Measurements from ENCODE around the gene NPPC. TPM values are rescaled to one million over a fixed set of nuclear protein-coding genes. Genes with fewer than 3 reads are reported as not detected.
A peak's percentile ranks its signal among the peaks of the same experiment; 100 is the strongest.

The NPPC gene, protein sequence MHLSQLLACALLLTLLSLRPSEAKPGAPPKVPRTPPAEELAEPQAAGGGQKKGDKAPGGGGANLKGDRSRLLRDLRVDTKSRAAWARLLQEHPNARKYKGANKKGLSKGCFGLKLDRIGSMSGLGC
- total RNA-seq = under 1 TPM in 1 of 5 experiments, not detected in 4; 0.58 TPM
- not detected for polyA plus RNA-seq
- not detected for total RNA-seq

DNA sequence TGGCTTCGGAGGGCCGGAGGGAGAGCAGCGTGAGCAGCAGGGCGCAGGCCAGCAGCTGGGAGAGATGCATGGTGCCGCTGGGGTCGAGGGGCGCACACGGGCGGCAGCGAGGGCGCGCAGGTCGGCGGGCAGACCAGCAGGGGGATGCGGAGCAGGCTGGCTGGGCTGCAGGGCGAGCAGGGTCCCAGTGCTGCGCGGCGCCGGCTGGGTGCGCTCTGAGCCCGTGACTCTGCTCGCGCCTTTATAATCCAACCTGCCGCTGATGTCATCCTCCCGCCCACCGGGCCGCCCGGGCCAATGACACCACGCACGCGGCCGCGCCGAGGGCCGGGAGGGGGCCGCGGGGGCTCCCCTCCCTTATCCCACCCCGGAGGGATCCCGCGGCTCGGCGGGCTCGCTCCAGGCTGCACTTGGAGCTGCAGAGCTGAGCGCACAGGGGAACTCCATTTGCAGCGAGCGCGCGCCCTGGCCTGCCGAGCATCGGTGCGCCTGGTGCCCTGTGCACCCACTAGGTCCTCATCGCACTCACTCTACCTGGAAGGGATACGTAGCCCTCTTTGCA, at the start of gene NPPC:
Gene NPPC, minus strand, starts transcription at position 217 of the 562 bp plus-strand sequence. Its CDS starts 147 bp downstream, at position 70.
- no peaks in the 10 kb centered on the region for H3K9me3 Mint-ChIP-seq
- CTCF ChIA-PET = interaction anchor here (1.1 to 1.8 kb wide), 3 partner anchors 20 to 401 kb away, joined by 3 to 5 read pairs (median 5); no protein-coding TSS in a partner anchor
- ATAC-seq (peak; percentile 72), DNase-seq (peak; percentile 26 to 72 (median 48))
- POLR2A ChIA-PET = no interaction called here
- intact Hi-C loops (cut with micrococcal nuclease) = loop anchor here in 1 of 2 donors (1.0 to 10.0 kb wide), 3 partner anchors 304 to 599 kb away; partner anchors contain the start of genes CHRND and PRSS56
- Histone ChIP-seq H3K9me3 (ENCODE audit: control insufficient read depth in 2 of 3, low read length in 3 of 3) (no peaks in the 10 kb centered on the region), H3K4me3 (ENCODE audit: low read length) (peak within 1 kb of the TSS; percentile 30), H3K4me1 (ENCODE audit: control insufficient read depth in 2 of 2, insufficient read depth in 2 of 2, low read length in 2 of 2) (peaks cover 4 to 16% of the 10 kb centered on the region in 2 donors), H3K27ac (ENCODE audit: low read depth, low read length) (no peak within 1 kb of the TSS), H3K36me3 (ENCODE audit: control insufficient read depth in 2 of 3, insufficient read depth in 3 of 3, low read length in 3 of 3) (no peaks in the 10 kb centered on the region), H3K27me3 (ENCODE audit: control insufficient read depth in 2 of 2, insufficient read depth in 2 of 2, low read length in 2 of 2) (peaks cover 0 to 9% of the 10 kb centered on the region in 2 donors)
- H3K27me3 Mint-ChIP-seq = peaks cover 39 to 59% (median 40%) of the 10 kb centered on the region in 5 donors
- no peaks in the 10 kb centered on the region for H3K36me3 Mint-ChIP-seq
- H3K4me1 Mint-ChIP-seq = peaks cover 0 to 20% (median 6%) of the 10 kb centered on the region in 7 donors
- no peak within 1 kb of the TSS for H3K27ac Mint-ChIP-seq
- peak within 1 kb of the TSS; percentile 62 to 82 (median 75) for H3K4me3 Mint-ChIP-seq

DNA sequence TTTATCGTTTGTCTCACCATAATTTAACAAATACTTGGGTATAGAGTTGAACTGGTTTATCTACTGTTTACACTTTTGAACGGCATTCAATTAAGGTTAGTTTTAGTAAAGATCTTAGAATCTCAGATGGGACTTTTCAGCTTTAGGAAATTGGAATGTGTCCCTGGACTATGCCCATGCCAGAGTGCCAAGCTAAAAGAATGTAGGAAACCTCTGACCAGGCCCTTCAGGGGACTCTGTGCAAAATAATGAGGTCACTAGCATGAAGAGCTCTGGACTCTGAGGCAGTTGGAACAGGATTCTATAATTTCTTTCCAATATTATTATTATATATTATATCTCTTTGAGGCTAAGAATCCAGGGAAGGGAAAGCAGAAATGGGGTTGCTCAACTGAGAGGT, 48.8 kb upstream of the NPPC start:
- POLR2A ChIA-PET = no interaction called here
- H3K27ac Mint-ChIP-seq = no peak overlapping the region
- no peak overlapping the region for H3K4me3 Mint-ChIP-seq
- Histone ChIP-seq H3K27me3 (ENCODE audit: control insufficient read depth in 2 of 2, insufficient read depth in 2 of 2, low read length in 2 of 2) (no peaks in the 10 kb centered on the region), H3K9me3 (ENCODE audit: control insufficient read depth in 2 of 3, low read length in 3 of 3) (no peaks in the 10 kb centered on the region), H3K27ac (ENCODE audit: low read depth, low read length) (no peak overlapping the region), H3K36me3 (ENCODE audit: control insufficient read depth in 2 of 3, insufficient read depth in 3 of 3, low read length in 3 of 3) (no peaks in the 10 kb centered on the region), H3K4me3 (ENCODE audit: low read length) (no peak overlapping the region), H3K4me1 (ENCODE audit: control insufficient read depth in 2 of 2, insufficient read depth in 2 of 2, low read length in 2 of 2) (peaks cover 0 to 2% of the 10 kb centered on the region in 2 donors)
- CTCF ChIA-PET = no interaction called here
- ATAC-seq (no peak), DNase-seq (no peak)
- intact Hi-C loops (cut with micrococcal nuclease) = no loop called here
- H3K27me3 Mint-ChIP-seq = no peaks in the 10 kb centered on the region
- H3K4me1 Mint-ChIP-seq = peaks cover 0 to 30% (median 20%) of the 10 kb centered on the region in 7 donors
- H3K9me3 Mint-ChIP-seq = peaks cover 0 to 1% (median 0%) of the 10 kb centered on the region in 11 donors
- H3K36me3 Mint-ChIP-seq = peaks cover 2 to 28% (median 12%) of the 10 kb centered on the region in 5 donors

DNA sequence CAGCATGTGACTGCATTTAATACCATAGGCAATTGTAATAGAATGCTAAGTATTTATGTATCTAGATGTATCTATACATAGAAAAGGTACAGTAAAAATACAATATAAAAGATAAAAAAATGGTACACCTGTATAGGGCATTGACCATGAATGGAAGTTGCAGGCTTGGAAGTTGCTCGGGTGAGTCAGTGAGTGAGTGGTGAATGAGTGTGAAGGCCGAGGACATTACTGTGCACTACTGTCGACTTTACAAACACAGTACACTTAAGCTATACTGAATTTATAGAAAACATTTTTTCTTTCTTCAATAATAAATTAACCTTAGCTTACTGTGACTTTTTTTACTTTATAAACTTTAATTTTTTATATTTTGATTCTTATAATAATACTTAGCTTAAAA, 44.3 kb upstream of the NPPC start:
- Mint-ChIP-seq H3K4me3 (no peak overlapping the region), H3K36me3 (peaks cover 4 to 24% (median 13%) of the 10 kb centered on the region in 5 donors), H3K9me3 (peaks cover 0 to 5% (median 0%) of the 10 kb centered on the region in 11 donors), H3K27me3 (no peaks in the 10 kb centered on the region), H3K4me1 (peaks cover 7 to 35% (median 21%) of the 10 kb centered on the region in 7 donors), H3K27ac (no peak overlapping the region)
- no peaks in the 10 kb centered on the region for H3K36me3 ChIP-seq (ENCODE audit: control insufficient read depth in 2 of 3, insufficient read depth in 3 of 3, low read length in 3 of 3)
- ChIA-PET POLR2A (no interaction called here), CTCF (no interaction called here)
- ATAC-seq = no peak
- H3K4me3 ChIP-seq (ENCODE audit: low read length) = no peak overlapping the region
- H3K27me3 ChIP-seq (ENCODE audit: control insufficient read depth in 2 of 2, insufficient read depth in 2 of 2, low read length in 2 of 2) = no peaks in the 10 kb centered on the region
- H3K9me3 ChIP-seq (ENCODE audit: control insufficient read depth in 2 of 3, low read length in 3 of 3) = no peaks in the 10 kb centered on the region
- no peak for DNase-seq
- peaks cover 2 to 6% of the 10 kb centered on the region in 2 donors for H3K4me1 ChIP-seq (ENCODE audit: control insufficient read depth in 2 of 2, insufficient read depth in 2 of 2, low read length in 2 of 2)
- H3K27ac ChIP-seq (ENCODE audit: low read depth, low read length) = no peak overlapping the region
- intact Hi-C loops (cut with micrococcal nuclease) = no loop called here

DNA sequence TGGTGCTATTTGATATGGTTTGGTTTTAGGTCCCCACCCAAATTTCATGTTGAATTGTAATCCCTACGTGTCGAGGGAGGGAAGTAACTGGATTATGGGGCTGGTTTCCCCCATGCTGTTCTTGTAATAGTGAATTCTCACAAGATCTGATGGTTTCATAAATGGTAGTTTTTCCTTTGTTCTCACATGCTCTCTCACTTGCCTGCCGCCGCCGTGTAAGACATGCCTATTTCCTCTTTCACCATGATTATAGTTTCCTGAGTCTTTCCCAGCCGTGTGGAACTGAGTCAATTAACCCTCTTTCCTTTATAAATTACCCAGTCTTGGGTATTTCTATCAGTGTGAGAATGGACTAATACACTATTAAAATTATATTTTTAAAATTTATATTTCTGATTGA, 42.6 kb upstream of the NPPC start:
- peaks cover 15 to 52% (median 37%) of the 10 kb centered on the region in 7 donors for H3K4me1 Mint-ChIP-seq

DNA sequence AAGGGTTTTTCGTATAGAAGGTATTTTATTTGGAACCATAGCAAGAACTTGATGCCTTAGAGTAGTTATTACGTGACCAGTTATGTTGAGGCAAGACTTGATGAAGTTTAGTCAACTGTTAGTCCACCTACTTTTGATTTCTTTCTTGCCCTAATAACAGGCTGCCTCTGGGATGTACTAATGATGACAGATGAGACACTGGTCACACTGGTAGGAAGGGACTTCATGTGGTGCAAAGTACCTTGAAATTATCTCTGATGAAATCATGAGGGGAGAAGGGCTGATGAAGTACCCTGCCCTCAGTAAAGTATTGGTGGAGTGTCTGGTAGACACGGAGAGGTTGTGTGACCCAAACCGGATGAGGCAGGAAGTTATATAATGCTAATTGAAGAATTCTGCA, 40.7 kb upstream of the NPPC start:
- peak overlapping the region in 5 of 9 donors; percentile 28 to 84 (median 37) for H3K27ac Mint-ChIP-seq
- ChIA-PET POLR2A (no interaction called here), CTCF (no interaction called here)
- peaks cover 3 to 15% (median 7%) of the 10 kb centered on the region in 5 donors for H3K36me3 Mint-ChIP-seq
- no peak overlapping the region for H3K27ac ChIP-seq (ENCODE audit: low read depth, low read length)
- intact Hi-C loops (cut with micrococcal nuclease) = loop anchor here in 1 of 2 donors (10.0 kb wide), 1 partner anchor 912 kb away; the partner anchor contains the start of gene PSMD1
- H3K4me3 ChIP-seq (ENCODE audit: low read length) = no peak overlapping the region
- peaks cover 12 to 17% of the 10 kb centered on the region in 2 donors for H3K4me1 ChIP-seq (ENCODE audit: control insufficient read depth in 2 of 2, insufficient read depth in 2 of 2, low read length in 2 of 2)
- ATAC-seq (no peak), DNase-seq (peak in 1 of 9 donors; percentile 1)
- H3K9me3 ChIP-seq (ENCODE audit: control insufficient read depth in 2 of 3, low read length in 3 of 3) = no peaks in the 10 kb centered on the region
- peaks cover 0 to 5% (median 0%) of the 10 kb centered on the region in 11 donors for H3K9me3 Mint-ChIP-seq
- H3K27me3 ChIP-seq (ENCODE audit: control insufficient read depth in 2 of 2, insufficient read depth in 2 of 2, low read length in 2 of 2) = no peaks in the 10 kb centered on the region
- H3K27me3 Mint-ChIP-seq = no peaks in the 10 kb centered on the region
- H3K4me1 Mint-ChIP-seq = peaks cover 24 to 70% (median 49%) of the 10 kb centered on the region in 7 donors
- H3K36me3 ChIP-seq (ENCODE audit: control insufficient read depth in 2 of 3, insufficient read depth in 3 of 3, low read length in 3 of 3) = peaks cover 0 to under 1% (median 0%) of the 10 kb centered on the region in 3 experiments
- peak overlapping the region in 8 of 10 donors; percentile 18 to 66 (median 40) for H3K4me3 Mint-ChIP-seq

More for the DNA sequence above, 42.6 kb upstream of the NPPC start:
- ATAC-seq (no peak), DNase-seq (no peak)
- Histone ChIP-seq H3K4me1 (ENCODE audit: control insufficient read depth in 2 of 2, insufficient read depth in 2 of 2, low read length in 2 of 2) (peaks cover 2 to 6% of the 10 kb centered on the region in 2 donors), H3K4me3 (ENCODE audit: low read length) (no peak overlapping the region), H3K27ac (ENCODE audit: low read depth, low read length) (no peak overlapping the region), H3K36me3 (ENCODE audit: control insufficient read depth in 2 of 3, insufficient read depth in 3 of 3, low read length in 3 of 3) (no peaks in the 10 kb centered on the region), H3K27me3 (ENCODE audit: control insufficient read depth in 2 of 2, insufficient read depth in 2 of 2, low read length in 2 of 2) (no peaks in the 10 kb centered on the region), H3K9me3 (ENCODE audit: control insufficient read depth in 2 of 3, low read length in 3 of 3) (no peaks in the 10 kb centered on the region)
- ChIA-PET CTCF (no interaction called here), POLR2A (no interaction called here)
- intact Hi-C loops (cut with micrococcal nuclease) = loop anchor here in 1 of 2 donors (10.0 kb wide), 1 partner anchor 914 kb away; the partner anchor contains the start of gene PSMD1
- H3K9me3 Mint-ChIP-seq = peaks cover 0 to 5% (median 0%) of the 10 kb centered on the region in 11 donors
- peaks cover 4 to 20% (median 13%) of the 10 kb centered on the region in 5 donors for H3K36me3 Mint-ChIP-seq
- H3K27me3 Mint-ChIP-seq = no peaks in the 10 kb centered on the region
- no peak overlapping the region for H3K4me3 Mint-ChIP-seq
- H3K27ac Mint-ChIP-seq = no peak overlapping the region

DNA sequence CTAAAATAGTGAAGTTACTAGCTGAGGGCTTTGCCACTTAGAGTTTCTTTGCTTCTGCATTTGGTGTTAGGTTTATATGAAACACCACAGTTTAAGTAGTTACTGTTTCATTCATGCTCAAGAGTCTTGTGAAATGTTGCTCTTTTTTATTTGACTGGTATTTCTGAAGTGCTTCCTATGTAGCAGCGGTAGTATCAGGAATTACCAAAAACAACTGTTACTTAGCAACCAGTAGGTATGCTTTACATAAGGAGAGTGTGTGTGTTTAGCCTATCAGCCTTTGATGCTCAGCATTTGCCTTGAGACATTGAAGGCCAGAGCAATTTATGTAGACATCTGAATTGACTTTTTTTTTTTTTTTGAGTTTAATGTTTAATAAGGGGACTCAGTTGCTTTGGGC, 38.9 kb upstream of the NPPC start:
- no peak overlapping the region for H3K4me3 ChIP-seq (ENCODE audit: low read length)
- ChIA-PET CTCF (no interaction called here), POLR2A (no interaction called here)
- no peak overlapping the region for H3K27ac ChIP-seq (ENCODE audit: low read depth, low read length)
- intact Hi-C loops (cut with micrococcal nuclease) = loop anchor here in 1 of 2 donors (10.0 kb wide), 1 partner anchor 910 kb away; the partner anchor contains the start of gene PSMD1
- H3K9me3 ChIP-seq (ENCODE audit: control insufficient read depth in 2 of 3, low read length in 3 of 3) = no peaks in the 10 kb centered on the region
- H3K36me3 ChIP-seq (ENCODE audit: control insufficient read depth in 2 of 3, insufficient read depth in 3 of 3, low read length in 3 of 3) = peaks cover 0 to 5% (median 0%) of the 10 kb centered on the region in 3 experiments
- Mint-ChIP-seq H3K4me1 (peaks cover 25 to 78% (median 57%) of the 10 kb centered on the region in 7 donors), H3K27ac (peak overlapping the region in 2 of 9 donors; percentile 64 to 74), H3K9me3 (peaks cover 0 to 9% (median 0%) of the 10 kb centered on the region in 11 donors), H3K36me3 (peaks cover 3 to 20% (median 7%) of the 10 kb centered on the region in 5 donors), H3K27me3 (no peaks in the 10 kb centered on the region), H3K4me3 (peak overlapping the region in 4 of 10 donors; percentile 1 to 52 (median 24))
- H3K4me1 ChIP-seq (ENCODE audit: control insufficient read depth in 2 of 2, insufficient read depth in 2 of 2, low read length in 2 of 2) = peaks cover 18 to 21% of the 10 kb centered on the region in 2 donors
- H3K27me3 ChIP-seq (ENCODE audit: control insufficient read depth in 2 of 2, insufficient read depth in 2 of 2, low read length in 2 of 2) = no peaks in the 10 kb centered on the region
- ATAC-seq (no peak), DNase-seq (peak in 2 of 9 donors; percentile 2 to 13)

Data from naive thymus-derived CD4-positive, alpha-beta T cell (primary cell).